ENCODE data around the gene GCH1.
A peak's percentile ranks its signal among the peaks of the same experiment; 100 is the strongest.
"Not testable (repeated sequence)": the region's sequence is repeated elsewhere in the genome, so short reads cannot be mapped to it uniquely, and the experiment has no call there.

The GCH1 gene

GRCh38 chr14:54818201-54819133 lies 84.2 kb downstream of the GCH1 start:
- no peak for DNase-seq (ENCODE audit: low read depth)

GRCh38 chr14:54817506-54817905 lies 85.1 kb downstream of the GCH1 start:
- no peak for DNase-seq (ENCODE audit: low read depth)

DNA sequence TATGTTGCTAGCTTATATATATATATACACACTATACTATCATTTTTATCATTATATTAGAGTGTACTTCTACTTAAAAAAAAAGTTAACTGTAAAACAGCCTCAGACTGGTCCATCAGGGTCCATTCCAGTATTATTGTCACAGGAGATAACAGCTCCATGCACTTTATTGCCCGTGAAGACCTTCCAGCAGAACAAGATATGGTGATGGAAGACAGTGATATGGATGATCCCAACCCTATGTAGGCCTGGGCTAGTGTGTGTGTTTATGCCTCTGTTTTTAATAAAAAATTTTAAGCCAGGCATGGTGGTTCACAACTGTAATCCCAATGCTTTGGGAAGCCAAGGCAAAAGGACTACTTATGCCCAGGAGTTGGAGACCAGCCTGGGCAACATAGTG lies 86.2 kb downstream of the GCH1 start:
- no peak for DNase-seq (ENCODE audit: low read depth)

- no peak for DNase-seq (ENCODE audit: low read depth)
Measured at GRCh38 chr14:54815515-54815914, 87.1 kb downstream of the GCH1 start.

DNA sequence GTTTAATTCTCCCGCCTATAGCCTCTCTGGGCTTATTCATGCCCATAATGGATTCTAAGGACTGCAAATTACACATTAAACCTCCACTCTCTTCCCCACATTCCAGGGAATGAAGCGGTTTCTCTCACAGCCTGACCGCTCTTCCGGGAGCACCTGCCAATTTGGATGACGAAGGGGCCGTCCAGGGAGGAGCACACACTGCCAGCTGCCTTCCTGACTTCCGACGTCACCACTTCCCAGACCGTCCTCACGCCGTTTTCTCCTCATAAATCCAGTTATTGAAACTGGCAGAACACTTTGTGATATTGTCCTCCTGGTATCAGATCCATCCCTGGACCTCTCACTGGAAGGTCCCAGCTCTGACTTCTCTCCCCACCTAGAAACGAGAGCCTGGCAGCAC lies 87.6 kb downstream of the GCH1 start:
- no peak for DNase-seq (ENCODE audit: low read depth)

- DNase-seq (ENCODE audit: low read depth) = no peak
Measured at GRCh38 chr14:54814076-54814475, 88.5 kb downstream of the GCH1 start.

GRCh38 chr14:54813081-54813480 lies 89.5 kb downstream of the GCH1 start:
- DNase-seq (ENCODE audit: low read depth) = no peak

- no peak for DNase-seq (ENCODE audit: low read depth)
Measured at GRCh38 chr14:54812617-54813016, 90.0 kb downstream of the GCH1 start.

GRCh38 chr14:54809767-54810166 lies 92.9 kb downstream of the GCH1 start:
- no peak for DNase-seq (ENCODE audit: low read depth)

GRCh38 chr14:54808326-54809161 lies 94.1 kb downstream of the GCH1 start:
- DNase-seq (ENCODE audit: low read depth) = no peak

DNA sequence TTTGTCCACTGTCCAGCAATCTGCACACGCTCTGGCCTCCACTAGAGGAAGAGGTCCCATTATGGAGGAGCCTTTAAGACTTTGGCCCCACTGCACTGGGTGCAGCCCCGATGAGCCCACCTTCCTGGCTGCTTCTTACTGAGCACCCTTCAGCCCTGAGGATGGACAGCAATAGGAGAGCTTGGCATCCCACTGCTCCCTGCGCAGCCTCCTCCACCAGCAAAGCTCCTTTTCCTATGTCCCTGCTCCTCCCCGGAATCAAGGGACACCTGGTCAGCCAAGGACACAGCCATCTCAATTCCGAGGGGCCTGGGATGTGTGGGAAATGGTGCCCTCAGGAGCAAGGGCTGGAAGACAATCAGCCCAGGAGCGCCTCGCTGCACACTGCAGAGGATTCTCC lies 94.7 kb downstream of the GCH1 start:
- no peak for DNase-seq (ENCODE audit: low read depth)

GRCh38 chr14:54807428-54807827 lies 95.2 kb downstream of the GCH1 start:
- DNase-seq (ENCODE audit: low read depth) = no peak

DNA sequence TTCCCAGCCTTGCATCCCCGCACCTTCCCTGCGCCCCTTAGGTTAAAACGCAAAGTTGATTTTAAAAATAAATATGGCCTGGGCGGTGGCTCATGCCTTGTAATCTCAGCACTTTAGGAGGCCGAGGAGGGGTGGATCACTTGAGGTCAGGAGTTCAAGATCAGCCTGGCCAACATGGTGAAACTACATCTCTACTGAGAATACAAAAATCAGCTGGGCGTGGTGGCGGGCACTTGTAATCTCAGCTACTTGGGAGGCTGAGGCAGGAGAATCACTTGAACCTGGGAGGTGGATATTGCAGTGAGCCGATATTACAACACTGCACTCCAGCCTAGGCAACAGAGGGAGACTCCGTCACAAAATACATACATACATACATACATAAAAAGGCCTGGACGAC lies 96.0 kb downstream of the GCH1 start:
- no peak for DNase-seq (ENCODE audit: low read depth)

DNA sequence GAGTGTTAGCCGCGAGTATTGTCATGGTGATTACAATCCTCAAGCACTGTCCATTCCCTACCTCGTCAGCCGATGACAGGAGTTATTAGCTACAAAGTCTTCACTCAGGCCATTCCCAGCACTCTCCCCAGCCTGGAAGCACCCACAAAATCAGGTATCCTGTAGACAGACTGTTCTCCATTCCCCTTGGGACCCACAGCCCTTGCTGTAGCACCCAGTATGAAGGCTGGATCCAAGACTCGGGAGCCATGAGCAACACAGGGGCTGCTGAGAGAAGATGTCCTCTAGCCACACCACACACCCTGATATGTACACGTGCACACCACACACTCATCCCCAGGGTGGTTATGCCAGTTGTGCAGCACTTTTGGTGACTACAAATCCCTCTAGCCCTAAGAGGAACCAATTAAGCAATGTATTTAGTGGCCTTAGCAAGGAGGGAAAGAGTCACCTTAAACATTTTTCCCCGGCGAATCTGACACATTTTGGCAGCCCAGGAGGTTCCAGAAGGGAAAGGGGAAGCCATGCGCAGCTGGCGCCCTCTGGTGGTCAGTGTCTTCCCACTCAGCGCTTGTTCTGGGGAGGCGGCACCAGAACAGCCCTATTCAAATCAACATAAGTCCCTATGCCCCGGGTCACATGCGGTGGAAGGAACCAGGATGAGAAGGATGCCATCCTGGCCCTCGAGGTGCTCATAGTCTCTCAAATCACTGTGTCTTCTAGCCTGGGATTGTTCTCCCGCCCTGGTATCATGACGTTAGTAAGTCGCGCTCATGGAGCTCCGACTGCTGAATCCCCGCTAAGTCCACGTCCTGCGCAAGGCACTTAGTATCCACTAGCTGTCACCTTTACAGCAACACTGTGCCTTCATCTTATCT lies 96.9 kb downstream of the GCH1 start:
- DNase-seq (ENCODE audit: low read depth) = peak; percentile 62

- DNase-seq (ENCODE audit: low read depth) = no peak
Measured at GRCh38 chr14:54805070-54805444, 97.6 kb downstream of the GCH1 start.

DNA sequence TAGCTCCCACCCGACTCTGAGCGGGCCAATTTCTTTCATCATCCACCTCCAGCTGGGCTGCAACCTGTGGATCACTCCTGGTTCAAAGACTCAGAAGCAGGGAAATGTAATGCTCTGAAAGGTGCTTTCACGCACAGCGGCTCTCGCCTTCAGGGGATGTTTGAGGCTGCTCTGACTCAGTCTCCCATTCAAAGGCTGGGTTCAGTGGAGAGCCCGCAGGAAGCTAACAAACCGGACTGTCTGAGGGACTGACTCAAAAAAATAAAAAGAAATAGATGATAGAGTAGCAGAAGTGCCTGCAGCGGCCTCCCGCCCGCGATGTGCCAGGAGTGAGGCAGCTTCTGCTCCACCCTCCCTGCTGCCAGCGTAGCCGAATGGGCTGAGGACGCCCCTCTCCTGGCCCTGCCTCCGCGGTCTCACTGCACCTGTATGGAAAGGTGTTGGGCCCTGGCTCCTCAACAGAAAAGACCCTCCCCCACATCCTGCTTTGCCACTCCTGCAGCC lies 98.0 kb downstream of the GCH1 start:
- DNase-seq (ENCODE audit: low read depth) = no peak

GRCh38 chr14:54803926-54804537 lies 98.6 kb downstream of the GCH1 start:
- DNase-seq (ENCODE audit: low read depth) = no peak

- no peak for DNase-seq (ENCODE audit: low read depth)
Measured at GRCh38 chr14:54803396-54803795, 99.2 kb downstream of the GCH1 start.

- not testable (repeated sequence) for DNase-seq (ENCODE audit: low read depth)
Measured at GRCh38 chr14:54801482-54801881, 101.1 kb downstream of the GCH1 start.

- no peak for DNase-seq (ENCODE audit: low read depth)
Measured at GRCh38 chr14:54798465-54799124, 104.0 kb downstream of the GCH1 start.

- DNase-seq (ENCODE audit: low read depth) = no peak
Measured at GRCh38 chr14:54797986-54798385, 104.6 kb downstream of the GCH1 start.
